ENCODE measurements around the gene PPM1A. TPM values are rescaled to one million over a fixed set of nuclear protein-coding genes. Genes with fewer than 3 reads are reported as not detected.
A peak's percentile ranks its signal among the peaks of the same experiment; 100 is the strongest.

PPM1A gene
- total and polyA plus RNA-seq, 2 of the 8 experiments (the other 6 are each of a cell fraction or from before 2014, with no cell fraction given) = 14.0 to 51.2 TPM

- peak; percentile 18 to 72; a peak in 2 of 3 replicates for TF ChIP-seq POLR2A (IDR thresholded peaks at IDR 0.05; ENCODE audit: control extremely low read depth in 1 of 2, low read depth in 2 of 2, low read length in 2 of 2)
- TF ChIP-seq SAP30 (IDR thresholded peaks at IDR 0.05; ENCODE audit: insufficient read depth, insufficient replicate concordance, low read length) = peak; percentile 33
- TF ChIP-seq SP1 (IDR thresholded peaks at IDR 0.05; ENCODE audit: low read depth, low read length) = peak; percentile 83
- TF ChIP-seq TAF1 (IDR thresholded peaks at IDR 0.05; ENCODE audit: low read depth, low read length) = peak; percentile 62; the same call in 1 of the 2 replicates
- no peak for TF ChIP-seq BCL11A (IDR thresholded peaks at IDR 0.05; ENCODE audit: low read depth in 2 of 2, low read length in 2 of 2)
- no peak for TF ChIP-seq GABPA (IDR thresholded peaks at IDR 0.05; ENCODE audit: borderline replicate concordance, insufficient read depth, low read length)
- TF ChIP-seq MAX (IDR thresholded peaks at IDR 0.05) = peak; percentile 80
- TF ChIP-seq TBP (IDR thresholded peaks at IDR 0.05; ENCODE audit: low read depth, low read length) = peak; percentile 40
- no peak; the same call in 1 of the 2 replicates for TF ChIP-seq JUND (IDR thresholded peaks at IDR 0.05; ENCODE audit: low read length)
- 0 out of 2 replicates have a peak, but pooled peaks have one; percentile 27 for TF ChIP-seq CREB1 (IDR thresholded peaks at IDR 0.05)
Measured at GRCh38 chr14:60247994-60248696, 876 bp upstream of the PPM1A start (continued).

Measured in H1 (cell line).